ENCODE measurements around the gene PAEP.

GRCh38 chr9:135521608-135522095, 39.9 kb upstream of the PAEP start:
- TF ChIP-seq EZH2phosphoT487 (IDR thresholded peaks at IDR 0.05; ENCODE audit: insufficient read depth, low read depth) (no peak), EZH2 (IDR thresholded peaks at IDR 0.05; ENCODE audit: insufficient read depth, poor library complexity, severe bottlenecking) (no peak)

Measured in GM23248 (cell line).